Measurements from ENCODE around the gene TBCD. TPM values are rescaled to one million over a fixed set of nuclear protein-coding genes. Genes with fewer than 3 reads are reported as not detected.

TBCD gene
- total RNA-seq, 2 donors from 2014 or later: 64.0 to 123 TPM

GRCh38 chr17:82883419-82884031, 131.7 kb downstream of the TBCD start:
- TF ChIP-seq CTCF (IDR thresholded peaks at IDR 0.05) (no peak), POLR2A (IDR thresholded peaks at IDR 0.05) (no peak), POLR2AphosphoS5 (IDR thresholded peaks at IDR 0.05) (no peak)
- no peaks in the 10 kb centered on the region for H3K9me3 ChIP-seq
- intact Hi-C loops (cut with DNase I): no loop called here

GRCh38 chr17:82884341-82884969, 132.6 kb downstream of the TBCD start:
- H3K4me1 ChIP-seq (replicated peaks): peaks cover 18% of the 10 kb centered on the region

More at GRCh38 chr17:82883419-82884031, 131.7 kb downstream of the TBCD start:
- 76% methylated on average over 23 of the region's 23 CpGs for WGBS
- no peaks in the 10 kb centered on the region for H3K36me3 ChIP-seq
- no peak for DNase-seq (ENCODE audit: low spot score)
- no peaks in the 10 kb centered on the region for H3K27me3 ChIP-seq (replicated peaks; ENCODE audit: insufficient read depth)
- peak overlapping the region; percentile 73 to 90 for H3K27ac ChIP-seq
- no peak overlapping the region for H3K4me3 ChIP-seq
- H3K4me1 ChIP-seq (replicated peaks): peaks cover 10% of the 10 kb centered on the region

GRCh38 chr17:82884970-82885353, 133.1 kb downstream of the TBCD start:
- 68% methylated on average over 5 of the region's 5 CpGs for WGBS
- Histone ChIP-seq H3K36me3 (no peaks in the 10 kb centered on the region), H3K4me3 (no peak overlapping the region), H3K27ac (no peak overlapping the region), H3K27me3 (replicated peaks; ENCODE audit: insufficient read depth) (no peaks in the 10 kb centered on the region), H3K9me3 (no peaks in the 10 kb centered on the region), H3K4me1 (replicated peaks) (peaks cover 22% of the 10 kb centered on the region)
- intact Hi-C loops (cut with DNase I): no loop called here
- no peak for DNase-seq (ENCODE audit: low spot score)
- TF ChIP-seq POLR2A (IDR thresholded peaks at IDR 0.05) (no peak), POLR2AphosphoS5 (IDR thresholded peaks at IDR 0.05) (no peak), CTCF (IDR thresholded peaks at IDR 0.05) (no peak)

More at GRCh38 chr17:82884341-82884969, 132.6 kb downstream of the TBCD start:
- no peaks in the 10 kb centered on the region for H3K36me3 ChIP-seq
- no peaks in the 10 kb centered on the region for H3K9me3 ChIP-seq
- no peaks in the 10 kb centered on the region for H3K27me3 ChIP-seq (replicated peaks; ENCODE audit: insufficient read depth)
- intact Hi-C loops (cut with DNase I): no loop called here
- no peak for DNase-seq (ENCODE audit: low spot score)
- peak overlapping the region; percentile 73 to 90 for H3K27ac ChIP-seq
- no peak overlapping the region for H3K4me3 ChIP-seq
- TF ChIP-seq POLR2AphosphoS5 (IDR thresholded peaks at IDR 0.05) (no peak), POLR2A (IDR thresholded peaks at IDR 0.05) (no peak), CTCF (IDR thresholded peaks at IDR 0.05) (no peak)
- WGBS: 89% methylated on average over 25 of the region's 25 CpGs

- peak overlapping the region; percentile 90 for H3K27ac ChIP-seq
- peaks cover 27% of the 10 kb centered on the region for H3K4me1 ChIP-seq (replicated peaks)
- WGBS: 95% methylated on average over 27 of the region's 27 CpGs
- no peak overlapping the region for H3K4me3 ChIP-seq
- no peak for TF ChIP-seq POLR2A (IDR thresholded peaks at IDR 0.05)
- TF ChIP-seq CTCF (IDR thresholded peaks at IDR 0.05): no peak
- no peak for TF ChIP-seq POLR2AphosphoS5 (IDR thresholded peaks at IDR 0.05)
- H3K9me3 ChIP-seq: no peaks in the 10 kb centered on the region
- no peaks in the 10 kb centered on the region for H3K36me3 ChIP-seq
- H3K27me3 ChIP-seq (replicated peaks; ENCODE audit: insufficient read depth): no peaks in the 10 kb centered on the region
- intact Hi-C loops (cut with DNase I): no loop called here
- DNase-seq (ENCODE audit: low spot score): no peak
Measured at GRCh38 chr17:82887255-82888164, 135.6 kb downstream of the TBCD start.
